Neural cell (in vitro differentiated cells): ENCODE data around the gene NSF.
"Not testable (repeated sequence)": the region's sequence is repeated elsewhere in the genome, so short reads cannot be mapped to it uniquely, and the experiment has no call there.

ENCODE experiments used
- CTCF ChIP-seq: fragments of 450-650 bp; IDR thresholded peaks from 2 replicates; pipeline ENCODE4 v1.5.1; 2014; ENCODE audit warnings: antibody characterized with exemption, mild to moderate bottlenecking, moderate library complexity; ENCODE audit not compliant: poor library complexity, severe bottlenecking
- EZH2 ChIP-seq: fragments of 200-600, 300-800 bp; shearing (Covaris generic), sonication (generic); IDR thresholded peaks from 2 replicates; pipeline ENCODE4 v1.6.1; 2014; ENCODE audit warnings: antibody characterized with exemption, low read length, borderline replicate concordance, mild to moderate bottlenecking; ENCODE audit not compliant: insufficient read depth, poor library complexity, severe bottlenecking
- MXI1 ChIP-seq: fragments of 450-650 bp; conservative IDR thresholded peaks from 2 replicates; pipeline ENCODE4 v1.6.1; 2014; ENCODE audit warnings: antibody characterized with exemption, mild to moderate bottlenecking; ENCODE audit not compliant: poor library complexity, severe bottlenecking
- POLR2AphosphoS5 ChIP-seq: IDR thresholded peaks from 2 replicates; pipeline ENCODE4 v1.6.1; 2012
- RAD21 ChIP-seq: fragments of 450-650 bp; conservative IDR thresholded peaks from 2 replicates; pipeline ENCODE4 v1.6.1; 2014; ENCODE audit warnings: antibody characterized with exemption, mild to moderate bottlenecking, moderate library complexity
- REST ChIP-seq: IDR thresholded peaks from 2 replicates; pipeline ENCODE4 v1.6.1; 2012; ENCODE audit warnings: borderline replicate concordance
- TAF1 ChIP-seq: IDR thresholded peaks from 2 replicates; pipeline ENCODE4 v1.6.1; 2012; ENCODE audit warnings: low read depth

- not testable (repeated sequence) for TF ChIP-seq CTCF, REST, POLR2AphosphoS5, RAD21, TAF1, EZH2, MXI1
These were observed 80.3 kb downstream of the NSF start for GRCh38 chr17:46670789-46671188.
